H9 (cell line): ENCODE measurements around the gene SLIT1. TPM values are rescaled to one million over a fixed set of nuclear protein-coding genes. Genes with fewer than 3 reads are reported as not detected.

Experiments
- DNase-seq: peaks from one replicate; pipeline ENCODE4 v3.0.0-alpha.2; 2017
- H2AFZ ChIP-seq: one replicate; pipeline ENCODE4 v1.6.1; 2013; ENCODE audit warnings: mild to moderate bottlenecking, low read length, control low read depth, moderate library complexity
- H2AK5ac ChIP-seq: 2 replicates; pipeline ENCODE4 v1.6.1; 2013; ENCODE audit warnings: low read length, control low read depth, mixed read lengths; ENCODE audit not compliant: insufficient read length
- H2BK120ac ChIP-seq: one replicate; pipeline ENCODE4 v1.6.1; 2013; ENCODE audit warnings: low read depth, mild to moderate bottlenecking, low read length, control low read depth, inconsistent platforms; ENCODE audit not compliant: poor library complexity, severe bottlenecking
- H2BK12ac ChIP-seq: 2 replicates; pipeline ENCODE4 v1.6.1; 2013; ENCODE audit warnings: low read length, control low read depth, mixed read lengths, low read depth; ENCODE audit not compliant: insufficient read length
- H2BK15ac ChIP-seq: 2 replicates; pipeline ENCODE4 v1.6.1; 2013; ENCODE audit warnings: low read depth, low read length, control low read depth
- H2BK20ac ChIP-seq: one replicate; pipeline ENCODE4 v1.6.1; 2013; ENCODE audit warnings: low read depth, mild to moderate bottlenecking, low read length, control low read depth, inconsistent platforms; ENCODE audit not compliant: poor library complexity, severe bottlenecking
- H2BK5ac ChIP-seq: 2 replicates; pipeline ENCODE4 v1.6.1; 2013; ENCODE audit warnings: low read length, control low read depth, mixed read lengths; ENCODE audit not compliant: insufficient read length
- H3K14ac ChIP-seq: 2 replicates; pipeline ENCODE4 v1.6.1; 2013; ENCODE audit warnings: low read length, control low read depth; ENCODE audit not compliant: insufficient read depth
- H3K18ac ChIP-seq: 2 replicates; pipeline ENCODE4 v1.6.1; 2013; ENCODE audit warnings: low read depth, mild to moderate bottlenecking, mixed read lengths, low read length, control low read depth; ENCODE audit not compliant: insufficient read length
- H3K23ac ChIP-seq: 2 replicates; pipeline ENCODE4 v1.6.1; 2013; ENCODE audit warnings: low read length, control low read depth, mixed read lengths, low read depth; ENCODE audit not compliant: insufficient read length
- H3K23me2 ChIP-seq: 2 replicates; pipeline ENCODE4 v1.6.1; 2013; ENCODE audit warnings: low read depth, mild to moderate bottlenecking, mixed read lengths, low read length, control low read depth; ENCODE audit not compliant: insufficient read length, poor library complexity, severe bottlenecking
- H3K27ac ChIP-seq: 2 replicates; pipeline ENCODE4 v1.5.1; 2013; ENCODE audit warnings: low read length, control low read depth, mixed read lengths, low read depth; ENCODE audit not compliant: insufficient read length
- H3K27me3 ChIP-seq: 2 replicates; pipeline ENCODE4 v1.6.1; 2013; ENCODE audit warnings: low read length, control low read depth, inconsistent platforms; ENCODE audit not compliant: insufficient read depth
- H3K4ac ChIP-seq: 2 replicates; pipeline ENCODE4 v1.6.1; 2013; ENCODE audit warnings: low read depth, mild to moderate bottlenecking, control low read depth, inconsistent platforms, low read length, moderate library complexity
- H3K4me1 ChIP-seq: 2 replicates; pipeline ENCODE4 v1.6.1; 2013; ENCODE audit warnings: low read length, control low read depth, inconsistent platforms; ENCODE audit not compliant: insufficient read depth
- H3K4me2 ChIP-seq: 2 replicates; pipeline ENCODE4 v1.6.1; 2013; ENCODE audit warnings: low read length, control low read depth, mixed read lengths; ENCODE audit not compliant: insufficient read length, insufficient read depth
- H3K56ac ChIP-seq: 2 replicates; pipeline ENCODE4 v1.6.1; 2013; ENCODE audit warnings: low read depth, mild to moderate bottlenecking, mixed read lengths, low read length, control low read depth; ENCODE audit not compliant: insufficient read length
- H3K79me1 ChIP-seq: 2 replicates; pipeline ENCODE4 v1.6.1; 2013; ENCODE audit warnings: low read depth, mild to moderate bottlenecking, moderate library complexity, low read length, control low read depth, inconsistent platforms; ENCODE audit not compliant: insufficient read depth, poor library complexity, severe bottlenecking
- H3K79me2 ChIP-seq: 2 replicates; pipeline ENCODE4 v1.6.1; 2013; ENCODE audit warnings: low read length, control low read depth, inconsistent platforms; ENCODE audit not compliant: insufficient read depth
- H3K9ac ChIP-seq: 2 replicates; pipeline ENCODE4 v1.6.1; 2013; ENCODE audit warnings: low read length, control low read depth, mixed read lengths; ENCODE audit not compliant: insufficient read length; ENCODE audit errors: extremely low read depth
- H3K9me3 ChIP-seq: one replicate; pipeline ENCODE4 v1.6.1; 2013; ENCODE audit warnings: low read depth, low read length, inconsistent platforms; ENCODE audit not compliant: control insufficient read depth
- H3T11ph ChIP-seq: one replicate; pipeline ENCODE4 v1.6.1; 2013; ENCODE audit warnings: mild to moderate bottlenecking, low read length, control low read depth, inconsistent platforms
- H4K20me1 ChIP-seq: one replicate; pipeline ENCODE4 v1.6.1; 2013; ENCODE audit not compliant: control insufficient read depth, insufficient read length, insufficient read depth
- H4K5ac ChIP-seq: 2 replicates; pipeline ENCODE4 v1.6.1; 2013; ENCODE audit warnings: low read depth, mild to moderate bottlenecking, mixed read lengths, low read length, control low read depth; ENCODE audit not compliant: insufficient read length
- H4K8ac ChIP-seq: replicated peaks from 2 replicates; pipeline ENCODE4 v1.6.1; 2013; ENCODE audit warnings: low read length, control low read depth, mixed read lengths, low read depth; ENCODE audit not compliant: insufficient read length
- H4K91ac ChIP-seq: 2 replicates; pipeline ENCODE4 v1.6.1; 2013; ENCODE audit warnings: low read depth, mild to moderate bottlenecking, moderate library complexity, mixed read lengths, low read length, control low read depth; ENCODE audit not compliant: insufficient read length
- H3K27ac Mint-ChIP-seq, 3 experiments: 2 replicates in 2 of 3; 3 replicates in 1 of 3; pipeline ENCODE4 v1.8.0; 2020 to 2021; ENCODE audit warnings: mixed read lengths in 3 of 3, mild to moderate bottlenecking in 1 of 3, moderate library complexity in 1 of 3
- H3K27me3 Mint-ChIP-seq: 2 replicates; pipeline ENCODE4 v1.8.0; 2021; ENCODE audit warnings: low read depth, mild to moderate bottlenecking, moderate library complexity, mixed read lengths
- H3K36me3 Mint-ChIP-seq, 3 experiments: 2 replicates in 2 of 3; 3 replicates in 1 of 3; pipeline ENCODE4 v1.8.0; 2020 to 2021; ENCODE audit warnings: low read depth in 3 of 3, mixed read lengths in 3 of 3; ENCODE audit not compliant: insufficient read depth in 1 of 3
- H3K4me1 Mint-ChIP-seq, 2 experiments: 2 replicates each; pipeline ENCODE4 v1.8.0; 2020; ENCODE audit warnings: mixed read lengths in 2 of 2
- H3K4me3 Mint-ChIP-seq, 2 experiments: 2 replicates in 1 of 2; 3 replicates in 1 of 2; pipeline ENCODE4 v1.8.0; 2020 to 2021; ENCODE audit warnings: mild to moderate bottlenecking in 2 of 2, mixed read lengths in 2 of 2, moderate library complexity in 1 of 2
- H3K9me3 Mint-ChIP-seq, 2 experiments: 2 replicates in 1 of 2; 3 replicates in 1 of 2; pipeline ENCODE4 v1.8.0; 2020; ENCODE audit warnings: mild to moderate bottlenecking in 2 of 2, mixed read lengths in 2 of 2, moderate library complexity in 1 of 2
- CTCF ChIP-seq: fragments of 200-600 bp; sonication (generic); conservative IDR thresholded peaks from 3 replicates; pipeline ENCODE4 v1.8.0; 2021; ENCODE audit warnings: antibody characterized with exemption, mild to moderate bottlenecking
- WGBS: extraction: QIAGEN DNeasy Blood & Tissue Kit; methylation state at CpG from one replicate; pipeline ENCODE4 v1.1.7; 2013; ENCODE audit warnings: missing lambda C conversion rate, low lambda C conversion rate, mixed read lengths; ENCODE audit not compliant: insufficient read length; ENCODE audit errors: extremely low coverage; 5-methylcytosine and 5-hydroxymethylcytosine counted together
- total RNA-seq: library from RNA; stranded (reverse); gene quantifications from 2 replicates; pipeline ENCODE4 v1.2.1, GENCODE V29; 2021

Gene SLIT1
- total RNA-seq, 1 experiment from 2014 or later: 0.57 TPM

- no peak overlapping the region for H4K91ac ChIP-seq
- H3K4me1 Mint-ChIP-seq: peaks cover 7 to 15% of the 10 kb centered on the region in 2 experiments
- no peak overlapping the region for H2BK120ac ChIP-seq
- H4K5ac ChIP-seq: no peak overlapping the region
- no peak overlapping the region for H3K23ac ChIP-seq
- no peaks in the 10 kb centered on the region for H3K79me2 ChIP-seq
- H3K27ac ChIP-seq: no peak overlapping the region
- no peak overlapping the region for H3K4ac ChIP-seq
- no peaks in the 10 kb centered on the region for H3K79me1 ChIP-seq
- no peak overlapping the region for H3T11ph ChIP-seq
- no peak overlapping the region for H4K8ac ChIP-seq
- H3K9me3 Mint-ChIP-seq: no peaks in the 10 kb centered on the region
- no peaks in the 10 kb centered on the region for H4K20me1 ChIP-seq
- no peak overlapping the region for H2BK15ac ChIP-seq
- H2AFZ ChIP-seq: no peak overlapping the region
- H2BK5ac ChIP-seq: no peak overlapping the region
- no peak overlapping the region for H3K27ac Mint-ChIP-seq
- no peaks in the 10 kb centered on the region for H3K27me3 Mint-ChIP-seq
- H2BK20ac ChIP-seq: no peak overlapping the region
- no peak overlapping the region for H3K14ac ChIP-seq
- H2BK12ac ChIP-seq: no peak overlapping the region
- H3K56ac ChIP-seq: no peak overlapping the region
- no peak for TF ChIP-seq CTCF
- no peak overlapping the region for H3K4me2 ChIP-seq
- H3K4me1 ChIP-seq: 0 out of 2 replicates have a peak, but pooled peaks cover 3% of the 10 kb centered on the region
- no CpG with 5 or more reads among the region's 11 CpGs for WGBS
- no peak overlapping the region for H3K4me3 Mint-ChIP-seq
- DNase-seq: no peak
- no peaks in the 10 kb centered on the region for H3K27me3 ChIP-seq
- no peaks in the 10 kb centered on the region for H3K9me3 ChIP-seq
- no peak overlapping the region for H3K9ac ChIP-seq
- no peaks in the 10 kb centered on the region for H3K36me3 Mint-ChIP-seq
- H2AK5ac ChIP-seq: no peak overlapping the region
- no peak overlapping the region for H3K18ac ChIP-seq
- no peaks in the 10 kb centered on the region for H3K23me2 ChIP-seq
Measured at GRCh38 chr10:97111615-97112014, 74.1 kb downstream of the SLIT1 start.
